Measurements from ENCODE around the gene NAGLU. TPM values are rescaled to one million over a fixed set of nuclear protein-coding genes. Genes with fewer than 3 reads are reported as not detected.
A peak's percentile ranks its signal among the peaks of the same experiment; 100 is the strongest.

Gene NAGLU
- total and polyA plus RNA-seq, 2 of the 13 experiments (the other 11 are each of a cell fraction or from before 2014, with no cell fraction given), result 28.2 to 40.1 TPM

- TF ChIP-seq ZNF740 (CRISPR knock-in tag; IDR thresholded peaks at IDR 0.05) (peak; percentile 88), MED8 (CRISPR knock-in tag; IDR thresholded peaks at IDR 0.05; ENCODE audit: insufficient replicate concordance) (no peak), TEAD3 (CRISPR knock-in tag; optimal IDR thresholded peaks at IDR 0.05; ENCODE audit: borderline replicate concordance) (peak; percentile 61), NFKBIZ (CRISPR knock-in tag; IDR thresholded peaks at IDR 0.05) (no peak), GRHL1 (CRISPR knock-in tag; conservative IDR thresholded peaks at IDR 0.05) (no peak), RCOR2 (CRISPR knock-in tag; IDR thresholded peaks at IDR 0.05) (no peak), HOMEZ (CRISPR knock-in tag; IDR thresholded peaks at IDR 0.05; ENCODE audit: low read depth) (0 out of 2 replicates have a peak, but pooled peaks have one; percentile 35), ZNF709 (CRISPR knock-in tag; IDR thresholded peaks at IDR 0.05) (no peak), ZNF761 (CRISPR knock-in tag; conservative IDR thresholded peaks at IDR 0.05) (0 out of 2 replicates have a peak, but pooled peaks have one; percentile 45), POLR2AphosphoS2 (IDR thresholded peaks at IDR 0.05; ENCODE audit: low read depth, low read length) (no peak), BATF2 (CRISPR knock-in tag; IDR thresholded peaks at IDR 0.05) (no peak), SMYD3 (CRISPR knock-in tag; IDR thresholded peaks at IDR 0.05) (no peak), E2F2 (CRISPR knock-in tag; IDR thresholded peaks at IDR 0.05; ENCODE audit: borderline replicate concordance) (no peak), ZNF121 (CRISPR knock-in tag; IDR thresholded peaks at IDR 0.05) (no peak), ZNF839 (CRISPR knock-in tag; IDR thresholded peaks at IDR 0.05; ENCODE audit: borderline replicate concordance) (no peak), MLX (CRISPR knock-in tag; IDR thresholded peaks at IDR 0.05) (no peak), KDM2A (CRISPR knock-in tag; IDR thresholded peaks at IDR 0.05; ENCODE audit: borderline replicate concordance, low read depth) (peak; percentile 70; the same call in 1 of the 2 replicates), RFXAP (CRISPR knock-in tag; IDR thresholded peaks at IDR 0.05; ENCODE audit: borderline replicate concordance) (peak; percentile 49; the same call in 1 of the 2 replicates)
These were observed 18.5 kb upstream of the NAGLU start (continued) for GRCh38 chr17:42517516-42517915.

All from HepG2 (cell line).